Measurements from ENCODE around the gene CTSF. TPM values are rescaled to one million over a fixed set of nuclear protein-coding genes. Genes with fewer than 3 reads are reported as not detected.

CTSF gene
- total and polyA plus RNA-seq, 12 donors, result 37.0 to 264 (median 133) TPM

DNA sequence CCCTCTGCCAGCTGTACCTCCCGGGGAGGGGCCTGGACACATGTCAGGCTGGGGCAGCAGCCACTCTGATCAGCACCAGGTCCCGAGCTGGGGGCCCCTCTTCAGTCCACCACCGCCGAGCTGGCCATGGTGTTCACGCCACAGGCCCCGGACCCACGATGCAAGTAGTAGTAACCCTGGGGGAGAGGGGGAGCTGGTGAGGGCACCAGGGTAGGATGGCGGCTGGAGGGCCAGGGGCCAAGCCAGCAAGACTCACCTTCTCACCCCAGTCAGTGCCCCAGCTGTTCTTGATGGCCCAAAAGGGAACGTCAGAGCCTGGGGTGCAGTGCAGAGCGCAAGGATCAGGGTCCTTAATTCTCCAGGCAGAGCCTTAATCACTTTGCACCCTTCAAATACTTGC, 4.6 kb downstream of the CTSF start:
- intact Hi-C loops (cut with DNase I), result no loop called here
- TF ChIP-seq POLR2A (IDR thresholded peaks at IDR 0.05), result no peak
- TF ChIP-seq, protein P1, sequence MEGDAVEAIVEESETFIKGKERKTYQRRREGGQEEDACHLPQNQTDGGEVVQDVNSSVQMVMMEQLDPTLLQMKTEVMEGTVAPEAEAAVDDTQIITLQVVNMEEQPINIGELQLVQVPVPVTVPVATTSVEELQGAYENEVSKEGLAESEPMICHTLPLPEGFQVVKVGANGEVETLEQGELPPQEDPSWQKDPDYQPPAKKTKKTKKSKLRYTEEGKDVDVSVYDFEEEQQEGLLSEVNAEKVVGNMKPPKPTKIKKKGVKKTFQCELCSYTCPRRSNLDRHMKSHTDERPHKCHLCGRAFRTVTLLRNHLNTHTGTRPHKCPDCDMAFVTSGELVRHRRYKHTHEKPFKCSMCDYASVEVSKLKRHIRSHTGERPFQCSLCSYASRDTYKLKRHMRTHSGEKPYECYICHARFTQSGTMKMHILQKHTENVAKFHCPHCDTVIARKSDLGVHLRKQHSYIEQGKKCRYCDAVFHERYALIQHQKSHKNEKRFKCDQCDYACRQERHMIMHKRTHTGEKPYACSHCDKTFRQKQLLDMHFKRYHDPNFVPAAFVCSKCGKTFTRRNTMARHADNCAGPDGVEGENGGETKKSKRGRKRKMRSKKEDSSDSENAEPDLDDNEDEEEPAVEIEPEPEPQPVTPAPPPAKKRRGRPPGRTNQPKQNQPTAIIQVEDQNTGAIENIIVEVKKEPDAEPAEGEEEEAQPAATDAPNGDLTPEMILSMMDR (IDR thresholded peaks at IDR 0.05), result no peak
- DNase-seq, result no peak
- Histone ChIP-seq H3K27me3 (no peaks in the 10 kb centered on the region), H3K27ac (no peak overlapping the region), H3K36me3 (replicated peaks in 1 of 2) (peaks cover 0 to 8% of the 10 kb centered on the region in 2 donors), H3K9me3 (replicated peaks in 1 of 3) (no peaks in the 10 kb centered on the region), H3K4me3 (no peak overlapping the region), H3K4me1 (replicated peaks in 1 of 2) (peaks cover 13 to 18% of the 10 kb centered on the region in 2 donors)
- 89 to 95% (median 93%) methylated on average over 3 to 10 of the region's 10 CpGs for WGBS, 4 donors

DNA sequence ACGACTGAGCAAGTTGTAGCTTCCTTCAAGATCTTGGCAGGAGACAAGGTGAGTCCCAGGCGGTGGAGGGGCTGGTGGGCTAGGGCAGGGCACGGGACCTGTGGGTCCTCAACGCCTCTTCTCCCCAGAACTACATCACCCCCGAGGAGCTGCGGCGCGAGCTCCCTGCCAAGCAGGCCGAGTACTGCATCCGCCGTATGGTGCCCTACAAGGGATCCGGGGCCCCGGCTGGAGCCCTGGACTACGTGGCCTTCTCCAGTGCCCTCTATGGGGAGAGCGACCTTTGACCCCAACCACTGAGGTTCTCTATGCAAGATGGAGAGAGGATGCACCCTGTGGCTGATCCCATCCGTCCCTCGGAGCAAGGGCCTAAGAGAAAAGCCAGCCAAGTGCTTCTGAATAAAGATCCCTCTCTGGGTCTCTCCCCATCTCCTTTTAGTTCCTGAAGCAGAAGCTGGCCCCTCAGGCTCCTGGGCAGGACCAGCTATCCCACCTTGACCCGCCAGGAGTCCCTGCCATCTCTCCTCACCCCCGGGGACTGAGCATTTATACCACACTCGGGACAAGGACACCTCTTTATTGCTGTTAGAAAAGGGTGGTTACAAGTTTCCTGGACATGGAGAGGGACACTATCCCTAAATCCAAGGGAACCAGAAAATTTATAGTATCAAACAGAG, 5.4 kb downstream of the CTSF start:
- WGBS, 4 donors, result 81 to 93% (median 92%) methylated on average over 5 to 20 of the region's 20 CpGs
- H3K4me1 ChIP-seq (replicated peaks in 1 of 2), result peaks cover 5 to 14% of the 10 kb centered on the region in 2 donors

DNA sequence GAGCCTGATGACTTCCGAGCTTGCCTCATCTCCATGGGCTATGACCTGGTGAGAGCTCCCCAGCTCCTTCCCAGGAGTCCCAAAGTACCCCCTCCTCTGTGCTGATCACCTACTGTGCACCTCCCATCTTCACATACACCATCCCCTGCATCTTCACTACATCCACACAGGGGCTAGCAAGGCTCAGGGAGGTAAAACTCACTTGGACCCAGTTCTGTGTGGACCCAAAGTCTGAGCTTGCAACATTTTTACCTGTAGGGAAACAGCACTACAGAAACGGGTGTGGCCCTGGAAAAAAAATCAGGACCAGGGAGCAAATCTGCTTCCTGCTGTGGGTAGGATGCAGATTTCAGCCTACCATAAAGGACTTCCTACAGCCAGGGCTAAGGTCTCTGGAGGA, 6.1 kb downstream of the CTSF start:
- TF ChIP-seq POLR2A (IDR thresholded peaks at IDR 0.05), result no peak
- TF ChIP-seq, protein P1 (IDR thresholded peaks at IDR 0.05), result no peak
- intact Hi-C loops (cut with DNase I), result no loop called here

More for the DNA sequence above, 5.4 kb downstream of the CTSF start:
- Histone ChIP-seq H3K27me3 (no peaks in the 10 kb centered on the region), H3K27ac (no peak overlapping the region), H3K36me3 (replicated peaks in 1 of 2) (peaks cover 0 to 8% of the 10 kb centered on the region in 2 donors), H3K4me3 (no peak overlapping the region), H3K9me3 (replicated peaks in 1 of 3) (no peaks in the 10 kb centered on the region)
- no peak for TF ChIP-seq POLR2A (IDR thresholded peaks at IDR 0.05)
- TF ChIP-seq, protein P1 (IDR thresholded peaks at IDR 0.05), result no peak
- DNase-seq, result no peak
- intact Hi-C loops (cut with DNase I), result no loop called here

DNA sequence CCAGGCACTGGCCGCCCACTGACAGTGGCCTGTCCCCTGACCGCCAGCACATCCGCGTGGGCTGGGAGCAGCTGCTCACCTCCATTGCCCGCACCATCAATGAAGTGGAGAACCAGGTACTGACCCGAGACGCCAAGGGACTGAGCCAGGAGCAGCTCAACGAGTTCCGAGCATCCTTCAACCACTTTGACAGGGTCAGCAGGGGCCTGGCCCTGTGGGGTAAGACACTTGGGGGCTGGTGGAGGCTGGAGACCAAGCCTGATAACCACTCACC, 6.5 kb downstream of the CTSF start:
- WGBS, 4 donors, result 91 to 94% (median 93%) methylated on average over 7 to 9 of the region's 9 CpGs
- intact Hi-C loops (cut with DNase I), result no loop called here
- Histone ChIP-seq H3K27ac (no peak overlapping the region), H3K9me3 (replicated peaks in 1 of 3) (no peaks in the 10 kb centered on the region), H3K27me3 (no peaks in the 10 kb centered on the region), H3K4me1 (replicated peaks in 1 of 2) (peaks cover 0 to 6% of the 10 kb centered on the region in 2 donors), H3K36me3 (replicated peaks in 1 of 2) (peaks cover 0 to 8% of the 10 kb centered on the region in 2 donors), H3K4me3 (no peak overlapping the region)
- no peak for DNase-seq
- TF ChIP-seq, protein P1 (IDR thresholded peaks at IDR 0.05), result no peak
- no peak for TF ChIP-seq POLR2A (IDR thresholded peaks at IDR 0.05)

More for the DNA sequence above, 6.1 kb downstream of the CTSF start:
- 67 to 86% (median 83%) methylated on average over 1 to 2 of the region's 2 CpGs for WGBS, 4 donors
- Histone ChIP-seq H3K27ac (no peak overlapping the region), H3K4me3 (no peak overlapping the region), H3K27me3 (no peaks in the 10 kb centered on the region), H3K4me1 (replicated peaks in 1 of 2) (peaks cover 0 to 6% of the 10 kb centered on the region in 2 donors), H3K9me3 (replicated peaks in 1 of 3) (no peaks in the 10 kb centered on the region), H3K36me3 (replicated peaks in 1 of 2) (peaks cover 0 to 8% of the 10 kb centered on the region in 2 donors)
- no peak for DNase-seq
